Measurements from ENCODE around the gene DCXR. TPM values are rescaled to one million over a fixed set of nuclear protein-coding genes. Genes with fewer than 3 reads are reported as not detected.

The DCXR gene
- total and polyA plus RNA-seq, 11 donors = 139 to 312 (median 200) TPM

- H3K4me1 ChIP-seq = peaks cover 0 to 37% (median 16%) of the 10 kb centered on the region in 12 donors
- H3K27ac ChIP-seq = peak overlapping the region in 2 of 12 donors; percentile 3 to 50
- 1 to 2% (median 1%) methylated on average over 39 to 94 of the region's 94 CpGs for WGBS, 4 donors
- peaks cover 0 to 9% (median 0%) of the 10 kb centered on the region in 9 donors for H3K27me3 ChIP-seq
- DNase-seq (peak; percentile 79 to 94 (median 85)), ATAC-seq (peak; percentile 43 to 89 (median 79))
- peak overlapping the region; percentile 23 to 62 (median 52) for H3K4me3 ChIP-seq
- peaks cover 0 to 5% (median 0%) of the 10 kb centered on the region in 9 donors for H3K36me3 ChIP-seq
- H3K9me3 ChIP-seq = no peaks in the 10 kb centered on the region
- TF ChIP-seq, protein P1, sequence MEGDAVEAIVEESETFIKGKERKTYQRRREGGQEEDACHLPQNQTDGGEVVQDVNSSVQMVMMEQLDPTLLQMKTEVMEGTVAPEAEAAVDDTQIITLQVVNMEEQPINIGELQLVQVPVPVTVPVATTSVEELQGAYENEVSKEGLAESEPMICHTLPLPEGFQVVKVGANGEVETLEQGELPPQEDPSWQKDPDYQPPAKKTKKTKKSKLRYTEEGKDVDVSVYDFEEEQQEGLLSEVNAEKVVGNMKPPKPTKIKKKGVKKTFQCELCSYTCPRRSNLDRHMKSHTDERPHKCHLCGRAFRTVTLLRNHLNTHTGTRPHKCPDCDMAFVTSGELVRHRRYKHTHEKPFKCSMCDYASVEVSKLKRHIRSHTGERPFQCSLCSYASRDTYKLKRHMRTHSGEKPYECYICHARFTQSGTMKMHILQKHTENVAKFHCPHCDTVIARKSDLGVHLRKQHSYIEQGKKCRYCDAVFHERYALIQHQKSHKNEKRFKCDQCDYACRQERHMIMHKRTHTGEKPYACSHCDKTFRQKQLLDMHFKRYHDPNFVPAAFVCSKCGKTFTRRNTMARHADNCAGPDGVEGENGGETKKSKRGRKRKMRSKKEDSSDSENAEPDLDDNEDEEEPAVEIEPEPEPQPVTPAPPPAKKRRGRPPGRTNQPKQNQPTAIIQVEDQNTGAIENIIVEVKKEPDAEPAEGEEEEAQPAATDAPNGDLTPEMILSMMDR (IDR thresholded peaks at IDR 0.05) = peak; percentile 86 to 98 (median 95)
- no peak for TF ChIP-seq POLR2A (IDR thresholded peaks at IDR 0.05)
- intact Hi-C loops (cut with DNase I) = loop anchor here in 9 of 10 donors (1.0 to 10.0 kb wide), 8 partner anchors 74 to 294 kb away; no protein-coding TSS in a partner anchor
These were observed 6.8 kb downstream of the DCXR start for GRCh38 chr17:82030470-82031302.

- no peaks in the 10 kb centered on the region for H3K9me3 ChIP-seq
- peaks cover 0 to 9% (median 0%) of the 10 kb centered on the region in 9 donors for H3K27me3 ChIP-seq
- H3K36me3 ChIP-seq = peaks cover 0 to 4% (median 0%) of the 10 kb centered on the region in 9 donors
- intact Hi-C loops (cut with DNase I) = loop anchor here (1.0 to 10.0 kb wide), 9 partner anchors 75 to 295 kb away; partner anchors contain the start of gene P4HB (in 1 of the 10)
- H3K4me3 ChIP-seq = peak overlapping the region in 9 of 12 donors; percentile 33 to 62 (median 53)
- no peak overlapping the region for H3K27ac ChIP-seq
- TF ChIP-seq, protein P1 (IDR thresholded peaks at IDR 0.05) = no peak
- TF ChIP-seq POLR2A (IDR thresholded peaks at IDR 0.05) = no peak
- 63 to 73% (median 69%) methylated on average over 13 to 31 of the region's 31 CpGs for WGBS, 4 donors
- no peak for DNase-seq
- peaks cover 0 to 34% (median 16%) of the 10 kb centered on the region in 12 donors for H3K4me1 ChIP-seq
- peak in 1 of 4 donors; percentile 1 for ATAC-seq
These were observed 7.5 kb downstream of the DCXR start for GRCh38 chr17:82029990-82030469.

- Histone ChIP-seq H3K27ac (peak overlapping the region in 1 of 12 donors; percentile 16), H3K9me3 (no peaks in the 10 kb centered on the region), H3K4me3 (no peak overlapping the region), H3K27me3 (peaks cover 0 to 9% (median 0%) of the 10 kb centered on the region in 9 donors), H3K36me3 (peaks cover 0 to 4% (median 0%) of the 10 kb centered on the region in 9 donors), H3K4me1 (peaks cover 0 to 34% (median 16%) of the 10 kb centered on the region in 12 donors)
- no peak for TF ChIP-seq POLR2A (IDR thresholded peaks at IDR 0.05)
- TF ChIP-seq, protein P1 (IDR thresholded peaks at IDR 0.05) = no peak
- peak in 2 of 5 donors; percentile 65 to 66 for DNase-seq
- WGBS, 4 donors = 69 to 78% (median 75%) methylated on average over 15 to 16 of the region's 16 CpGs
- ATAC-seq = peak; percentile 5 to 39 (median 34)
- intact Hi-C loops (cut with DNase I) = loop anchor here in 5 of 10 donors (2.0 to 10.0 kb wide), 3 partner anchors 125 to 293 kb away; partner anchors contain the start of gene P4HB (in 1 of the 5)
These were observed 8.1 kb downstream of the DCXR start for GRCh38 chr17:82029391-82029790.

Data from heart left ventricle (tissue), 16 donors.